Measurements from ENCODE around the gene P2RY8. TPM values are rescaled to one million over a fixed set of nuclear protein-coding genes. Genes with fewer than 3 reads are reported as not detected.

P2RY8 gene
- total RNA-seq, 1 experiment from 2014 or later: 0.44 TPM

GRCh38 chrX:1511150-1511549, 25.8 kb downstream of the P2RY8 start:
- DNase-seq (ENCODE audit: low read depth, low spot score) (no peak), ATAC-seq (no peak)
- Histone ChIP-seq H3K4me3 (replicated peaks in 1 of 2; ENCODE audit: low read depth in 1 of 2, low read length in 2 of 2) (no peak overlapping the region), H3K27me3 (ENCODE audit: insufficient read depth, low read length) (0 out of 2 replicates have a peak, but pooled peaks cover 8% of the 10 kb centered on the region), H3K79me2 (ENCODE audit: insufficient read depth, low read length) (no peaks in the 10 kb centered on the region), H3K4me2 (ENCODE audit: low read length) (no peak overlapping the region), H2AFZ (ENCODE audit: low read depth, low read length, poor library complexity, severe bottlenecking) (no peak overlapping the region), H3K4me1 (ENCODE audit: control insufficient read depth in 1 of 2, insufficient read depth in 2 of 2, low read length in 2 of 2) (no peaks in the 10 kb centered on the region), H3K27ac (ENCODE audit: low read depth, low read length) (no peak overlapping the region), H4K20me1 (ENCODE audit: insufficient read depth) (no peaks in the 10 kb centered on the region), H3K9me2 (ENCODE audit: insufficient read depth) (no peaks in the 10 kb centered on the region), H3K36me3 (ENCODE audit: control insufficient read depth in 1 of 2, insufficient read depth in 2 of 2, low read length in 2 of 2) (no peaks in the 10 kb centered on the region), H3K9me3 (ENCODE audit: control insufficient read depth in 1 of 2, insufficient read depth in 1 of 2, low read depth in 1 of 2, low read length in 2 of 2) (no peaks in the 10 kb centered on the region), H3K9ac (ENCODE audit: low read length) (no peak overlapping the region)
- CTCF ChIA-PET: no interaction called here
- TF ChIP-seq TCF7L2 (IDR thresholded peaks at IDR 0.05; ENCODE audit: borderline replicate concordance, extremely low read depth, insufficient read depth, insufficient read length) (no peak), SP1 (IDR thresholded peaks at IDR 0.05; ENCODE audit: low read depth) (no peak)
- TF ChIP-seq, protein P1, sequence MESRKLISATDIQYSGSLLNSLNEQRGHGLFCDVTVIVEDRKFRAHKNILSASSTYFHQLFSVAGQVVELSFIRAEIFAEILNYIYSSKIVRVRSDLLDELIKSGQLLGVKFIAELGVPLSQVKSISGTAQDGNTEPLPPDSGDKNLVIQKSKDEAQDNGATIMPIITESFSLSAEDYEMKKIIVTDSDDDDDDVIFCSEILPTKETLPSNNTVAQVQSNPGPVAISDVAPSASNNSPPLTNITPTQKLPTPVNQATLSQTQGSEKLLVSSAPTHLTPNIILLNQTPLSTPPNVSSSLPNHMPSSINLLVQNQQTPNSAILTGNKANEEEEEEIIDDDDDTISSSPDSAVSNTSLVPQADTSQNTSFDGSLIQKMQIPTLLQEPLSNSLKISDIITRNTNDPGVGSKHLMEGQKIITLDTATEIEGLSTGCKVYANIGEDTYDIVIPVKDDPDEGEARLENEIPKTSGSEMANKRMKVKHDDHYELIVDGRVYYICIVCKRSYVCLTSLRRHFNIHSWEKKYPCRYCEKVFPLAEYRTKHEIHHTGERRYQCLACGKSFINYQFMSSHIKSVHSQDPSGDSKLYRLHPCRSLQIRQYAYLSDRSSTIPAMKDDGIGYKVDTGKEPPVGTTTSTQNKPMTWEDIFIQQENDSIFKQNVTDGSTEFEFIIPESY (IDR thresholded peaks at IDR 0.05; ENCODE audit: extremely low read depth, insufficient replicate concordance, low read length): no peak
- RAD21 ChIA-PET (ENCODE audit: low non-redundant PET in 1 of 2, low total read pairs in 2 of 2, uncharacterized antibody in 2 of 2, unreplicated experiment in 2 of 2): no interaction called here
- intact Hi-C loops (cut with micrococcal nuclease): no loop called here
- no TSS peak for BruUV-seq (replicated peaks)
- POLR2A ChIA-PET: no interaction called here

DNA sequence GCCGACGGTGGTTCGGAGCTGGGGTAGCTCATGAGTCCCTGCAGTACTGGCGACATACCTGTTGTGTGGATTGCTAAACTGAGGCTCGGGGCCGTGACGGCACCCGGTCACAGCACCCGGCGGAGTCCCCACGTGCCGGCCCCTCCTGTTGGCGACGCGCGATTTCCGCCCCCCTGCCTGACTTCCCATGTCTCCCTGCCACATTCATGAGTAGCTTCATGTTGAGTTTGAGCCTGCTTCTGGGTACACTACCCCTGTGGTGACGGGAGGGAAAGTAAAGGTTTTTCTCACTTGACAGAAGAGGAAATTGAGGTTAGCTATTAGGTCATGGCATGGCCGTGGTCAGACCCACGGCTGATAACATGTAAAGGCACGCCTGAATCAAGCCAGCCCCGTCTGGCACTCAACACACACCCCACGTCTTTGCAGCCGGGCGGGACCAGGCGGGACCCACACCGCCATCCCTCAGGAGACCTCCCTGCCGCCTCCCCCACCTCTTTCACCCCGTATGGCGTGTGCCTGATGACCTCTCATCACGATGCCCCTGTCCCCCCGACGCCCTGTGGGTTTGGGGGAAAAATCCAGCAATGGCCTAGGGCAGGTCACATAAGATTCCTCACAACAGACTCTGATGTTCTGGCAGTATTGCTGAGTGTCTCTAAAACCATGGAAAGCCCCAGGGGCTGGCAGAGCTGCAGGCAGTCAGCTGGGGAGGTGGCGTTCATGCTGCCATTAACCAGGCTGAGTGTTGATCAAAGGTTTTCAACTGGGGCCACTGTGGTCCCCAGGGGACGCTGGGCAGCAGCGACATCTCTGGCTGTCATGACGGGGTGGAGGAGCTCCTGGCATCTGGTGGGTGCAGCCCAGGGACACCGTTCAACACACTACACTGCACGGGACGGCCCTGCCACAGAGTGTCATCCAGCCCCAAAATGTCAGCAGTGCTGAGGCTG, 29.2 kb downstream of the P2RY8 start:
- no TSS peak for BruUV-seq (replicated peaks)
- Histone ChIP-seq H3K9ac (ENCODE audit: low read length) (no peak overlapping the region), H4K20me1 (ENCODE audit: insufficient read depth) (no peaks in the 10 kb centered on the region), H3K4me1 (ENCODE audit: control insufficient read depth in 1 of 2, insufficient read depth in 2 of 2, low read length in 2 of 2) (no peaks in the 10 kb centered on the region), H3K79me2 (ENCODE audit: insufficient read depth, low read length) (no peaks in the 10 kb centered on the region), H3K36me3 (ENCODE audit: control insufficient read depth in 1 of 2, insufficient read depth in 2 of 2, low read length in 2 of 2) (no peaks in the 10 kb centered on the region), H3K4me2 (ENCODE audit: low read length) (no peak overlapping the region), H3K27ac (ENCODE audit: low read depth, low read length) (no peak overlapping the region), H2AFZ (ENCODE audit: low read depth, low read length, poor library complexity, severe bottlenecking) (no peak overlapping the region), H3K9me3 (ENCODE audit: control insufficient read depth in 1 of 2, insufficient read depth in 1 of 2, low read depth in 1 of 2, low read length in 2 of 2) (no peaks in the 10 kb centered on the region), H3K4me3 (replicated peaks in 1 of 2; ENCODE audit: low read depth in 1 of 2, low read length in 2 of 2) (no peak overlapping the region), H3K27me3 (ENCODE audit: insufficient read depth, low read length) (no peaks in the 10 kb centered on the region), H3K9me2 (ENCODE audit: insufficient read depth) (no peaks in the 10 kb centered on the region)
- DNase-seq (ENCODE audit: low read depth, low spot score) (no peak), ATAC-seq (no peak)
- TF ChIP-seq EGR1 (IDR thresholded peaks at IDR 0.05; ENCODE audit: low read depth): no peak
- no peak for TF ChIP-seq POLR2AphosphoS5 (IDR thresholded peaks at IDR 0.05; ENCODE audit: low read depth, low read length)
- TF ChIP-seq EZH2phosphoT487 (IDR thresholded peaks at IDR 0.05; ENCODE audit: borderline replicate concordance): no peak
- TF ChIP-seq YY1 (IDR thresholded peaks at IDR 0.05; ENCODE audit: extremely low read depth, insufficient replicate concordance, low read depth, low read length): no peak
- TF ChIP-seq ELF1 (IDR thresholded peaks at IDR 0.05; ENCODE audit: borderline replicate concordance, low read depth): no peak
- no peak for TF ChIP-seq SIN3A (IDR thresholded peaks at IDR 0.05; ENCODE audit: low read depth)
- TF ChIP-seq RAD21 (IDR thresholded peaks at IDR 0.05; ENCODE audit: low read depth): no peak
- TF ChIP-seq CBX3 (IDR thresholded peaks at IDR 0.05; ENCODE audit: low read depth): no peak
- no peak for TF ChIP-seq SRF (IDR thresholded peaks at IDR 0.05; ENCODE audit: low read depth)
- no peak for TF ChIP-seq ATF3 (IDR thresholded peaks at IDR 0.05)
- TF ChIP-seq, protein P1 (IDR thresholded peaks at IDR 0.05; ENCODE audit: extremely low read depth, insufficient replicate concordance, low read length): no peak
- no peak for TF ChIP-seq CEBPB (IDR thresholded peaks at IDR 0.05; ENCODE audit: low read depth)
- intact Hi-C loops (cut with micrococcal nuclease): no loop called here
- ChIA-PET CTCF (no interaction called here), POLR2A (no interaction called here), RAD21 (ENCODE audit: low non-redundant PET in 1 of 2, low total read pairs in 2 of 2, uncharacterized antibody in 2 of 2, unreplicated experiment in 2 of 2) (no interaction called here)

Measured in HCT116 (cell line).